GM19463 (cell line): ENCODE data around the gene GSK3A.

ENCODE experiments used
- ATAC-seq: cut with Tn5 transposase; IDR thresholded peaks from one replicate; pipeline ENCODE4 v1.9.1; 2021; ENCODE audit warnings: mild to moderate bottlenecking, moderate library complexity; ENCODE audit not compliant: unreplicated experiment

The GSK3A gene

GRCh38 chr19:42250666-42251531 lies 8.5 kb upstream of the GSK3A start:
- no peak for ATAC-seq

DNA sequence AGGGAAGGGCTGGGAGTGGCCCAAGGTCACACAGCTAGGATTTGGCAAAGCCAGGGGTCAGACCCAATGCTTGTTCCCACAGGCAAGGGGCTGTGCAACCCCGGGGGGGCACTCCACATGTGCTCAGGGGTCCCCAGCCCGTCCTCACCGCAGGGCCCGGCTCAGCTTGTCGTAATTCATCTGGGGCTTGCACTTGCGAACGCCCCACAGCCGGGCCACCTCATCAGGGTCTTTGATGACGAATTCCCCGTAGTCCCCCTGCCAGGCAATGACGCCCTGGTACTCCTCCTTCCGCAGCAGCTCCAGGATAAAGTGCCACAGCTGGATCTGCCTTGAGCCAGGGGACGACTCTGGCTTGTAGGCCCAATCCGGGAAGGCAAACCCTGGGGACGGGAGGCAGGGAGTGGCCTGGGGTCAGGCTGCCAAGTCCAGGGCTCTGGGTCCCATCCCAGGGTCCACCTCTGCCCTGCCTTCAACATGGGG lies 7.8 kb upstream of the GSK3A start:
- no peak for ATAC-seq

- ATAC-seq = no peak
These were observed 7.4 kb upstream of the GSK3A start for GRCh38 chr19:42249769-42250168.

- no peak for ATAC-seq
These were observed 6.8 kb upstream of the GSK3A start for GRCh38 chr19:42249149-42249750.

DNA sequence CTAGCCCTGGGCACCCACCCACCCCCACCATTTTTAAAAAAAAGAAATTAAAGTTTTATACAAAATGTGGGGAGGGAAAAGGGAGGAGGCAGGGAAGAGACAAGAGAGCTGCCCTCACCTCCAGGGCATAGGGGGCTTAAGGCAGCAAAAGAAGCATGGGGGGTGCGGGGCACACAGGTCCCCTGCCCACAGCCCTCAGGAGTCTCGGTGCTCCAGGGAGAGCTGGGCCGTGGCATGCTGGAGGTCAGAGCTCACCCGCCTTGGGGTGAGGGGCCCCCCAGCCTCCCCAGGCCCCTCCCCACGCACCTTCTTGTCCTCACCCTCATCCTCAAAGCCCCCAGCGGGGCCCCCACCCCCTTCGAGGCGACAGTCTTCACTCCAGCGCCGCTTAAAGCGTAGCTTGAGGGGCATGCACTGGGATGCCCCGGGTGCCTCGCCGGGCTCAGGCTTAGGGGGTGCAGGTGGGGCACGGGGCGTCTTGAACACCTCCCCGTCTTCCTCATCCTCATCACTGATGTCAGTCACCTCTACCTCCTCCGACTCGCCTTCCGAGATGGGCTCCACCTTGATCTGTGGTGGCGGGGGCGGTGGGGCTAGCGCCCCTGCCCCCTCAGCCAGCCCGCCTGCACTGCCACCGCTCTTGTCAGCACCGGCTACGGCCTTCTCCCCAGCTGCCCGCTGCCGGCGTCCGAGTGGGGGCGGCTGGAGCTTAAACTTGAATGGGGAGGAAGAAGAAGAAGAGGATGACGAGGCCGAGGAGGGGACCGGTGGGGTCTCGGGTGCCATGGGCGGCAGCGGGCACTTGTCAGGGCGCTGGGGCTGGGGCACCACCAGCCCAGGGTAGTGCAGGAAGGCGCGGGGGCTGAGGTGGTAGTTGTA lies 6.1 kb upstream of the GSK3A start:
- ATAC-seq = no peak

- no peak for ATAC-seq
These were observed 5.3 kb upstream of the GSK3A start for GRCh38 chr19:42247640-42248199.

DNA sequence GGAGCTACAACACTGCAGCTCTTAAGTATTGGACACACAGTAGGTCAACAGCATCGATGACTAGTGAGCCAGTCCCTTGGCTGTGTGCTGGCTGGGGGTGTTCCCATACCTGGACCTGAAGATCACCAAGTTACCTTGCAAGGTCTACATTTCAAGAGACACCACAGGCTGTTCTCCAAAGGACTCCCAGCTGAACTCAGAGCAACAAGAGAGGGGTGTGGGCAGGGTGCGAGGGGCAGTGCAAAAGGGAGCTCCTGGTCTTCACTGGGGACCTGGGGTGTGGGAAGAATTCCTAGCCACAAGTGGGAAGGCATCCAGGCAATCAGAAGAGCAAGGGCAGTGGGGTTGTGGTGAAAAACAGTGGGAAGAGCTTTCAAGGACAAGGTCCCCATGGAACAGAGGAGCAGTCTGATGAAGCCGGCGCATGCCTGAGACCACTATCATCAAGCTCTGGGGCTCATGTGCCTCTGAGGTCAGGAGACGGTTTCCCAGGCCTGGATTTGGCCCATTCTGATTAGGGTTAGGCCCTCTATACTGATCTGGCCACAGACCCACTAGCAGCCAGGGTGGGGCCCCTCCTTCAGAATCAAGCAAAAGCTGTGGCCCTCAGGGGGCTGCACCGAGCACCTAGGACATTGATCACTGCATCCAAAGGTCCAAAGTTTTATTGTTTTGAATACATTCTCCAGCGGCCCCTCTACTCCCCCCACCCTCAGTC lies 4.7 kb upstream of the GSK3A start:
- ATAC-seq = no peak

GRCh38 chr19:42246143-42246921 lies 3.9 kb upstream of the GSK3A start:
- ATAC-seq = no peak

DNA sequence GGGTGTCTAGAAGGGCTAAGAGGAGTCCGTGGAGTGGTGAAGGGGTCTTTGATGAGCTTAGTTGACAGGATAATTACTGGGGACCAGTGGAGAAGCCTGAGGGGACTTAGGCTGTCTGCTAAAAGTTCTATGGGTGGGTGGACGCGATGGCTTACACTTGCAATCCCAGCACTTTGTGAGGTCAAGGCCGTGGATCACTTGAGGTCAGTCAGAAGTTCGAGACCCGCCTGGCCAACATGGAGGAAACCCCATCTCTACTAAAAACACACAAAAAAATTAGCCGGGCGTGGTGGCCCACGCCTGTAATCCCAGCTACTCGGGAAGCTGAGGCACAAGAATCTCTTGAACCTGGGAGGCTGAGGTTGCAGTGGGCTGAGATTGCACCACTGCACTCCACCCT lies 2.8 kb upstream of the GSK3A start:
- no peak for ATAC-seq

DNA sequence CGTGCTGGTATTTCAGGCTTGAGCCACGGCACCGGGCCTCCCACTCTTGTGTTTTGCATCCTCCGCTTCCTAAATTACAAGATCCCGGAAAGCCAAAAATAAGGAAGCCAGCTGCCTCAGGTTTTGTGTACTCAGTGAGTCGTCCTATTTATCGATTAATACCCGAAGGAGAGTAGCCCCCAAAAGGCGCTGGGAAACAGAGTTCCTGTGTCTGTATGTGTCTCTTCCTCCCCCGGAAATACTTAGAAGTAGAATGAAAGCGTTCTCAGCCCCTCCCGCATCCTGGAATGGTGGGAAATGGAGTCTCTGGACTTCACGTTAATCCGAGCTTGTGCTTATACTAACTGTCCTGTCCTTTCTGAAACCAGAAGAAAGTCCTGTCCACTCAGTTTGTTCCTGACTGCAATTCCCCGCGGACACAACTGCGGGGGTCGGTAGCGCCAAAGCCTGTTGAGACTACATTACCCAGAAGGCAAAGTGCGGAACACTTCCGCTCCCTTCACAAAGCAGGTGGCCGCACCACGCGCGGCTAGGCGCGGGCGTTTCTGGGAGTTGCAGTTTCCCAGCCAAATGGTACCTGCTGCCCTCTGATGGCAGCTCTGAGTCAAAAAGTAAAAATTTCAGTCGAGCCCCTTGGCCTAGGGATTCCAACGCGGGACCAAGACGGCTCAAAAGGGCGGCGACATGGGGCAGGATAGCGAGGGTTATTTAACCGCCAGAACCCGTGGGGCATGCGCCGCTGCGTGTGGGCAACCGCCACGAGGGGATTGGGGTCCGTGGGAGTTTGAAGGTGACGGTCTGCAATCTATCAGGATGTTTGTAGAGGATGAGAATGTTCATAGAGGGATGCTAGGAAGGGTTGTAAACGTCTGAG lies 2.2 kb upstream of the GSK3A start:
- peak; percentile 34 for ATAC-seq

- no peak for ATAC-seq
These were observed 312 bp downstream of the GSK3A start for GRCh38 chr19:42242069-42242511.

DNA sequence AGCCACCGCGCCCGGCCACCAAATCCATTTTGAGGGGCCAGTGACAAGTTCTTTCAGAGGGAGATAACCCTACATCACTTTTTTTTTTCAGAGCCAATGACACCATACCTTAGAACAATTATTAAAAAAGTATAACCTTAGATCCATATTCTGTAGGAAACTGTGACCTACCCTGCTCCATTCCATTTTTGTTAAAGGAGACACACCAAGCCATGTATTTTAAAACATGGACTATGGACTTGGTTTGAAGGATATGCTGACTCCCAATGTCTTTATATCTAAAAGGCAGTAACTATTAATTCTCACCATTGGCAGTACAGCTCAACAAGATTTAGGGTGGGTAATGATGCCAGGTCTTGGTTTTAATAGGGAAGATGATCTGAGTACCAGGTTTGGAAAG lies 1.1 kb downstream of the GSK3A start:
- no peak for ATAC-seq

- ATAC-seq = no peak
These were observed 2.7 kb downstream of the GSK3A start for GRCh38 chr19:42239544-42240220.

DNA sequence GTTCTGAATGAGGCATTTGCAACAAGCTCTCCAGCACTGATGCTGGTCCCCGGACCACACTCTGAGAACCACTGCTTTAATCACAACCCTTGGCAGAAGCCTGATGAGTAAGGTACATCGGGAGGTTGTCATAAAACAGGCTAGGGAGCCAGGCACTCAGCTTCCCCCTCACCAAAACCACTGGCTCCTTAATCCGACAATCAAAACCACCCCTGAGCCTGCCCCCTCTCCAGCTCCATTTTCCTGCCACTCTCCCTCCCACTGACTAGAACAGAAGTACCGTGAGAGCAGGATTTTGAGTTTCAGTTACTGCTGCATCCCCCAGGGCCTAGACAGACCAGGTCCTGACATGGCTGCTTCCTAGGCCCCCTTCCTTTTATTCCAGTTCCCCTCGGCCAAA lies 7.2 kb downstream of the GSK3A start:
- no peak for ATAC-seq

- ATAC-seq = no peak
These were observed 8.0 kb downstream of the GSK3A start for GRCh38 chr19:42234364-42234763.

GRCh38 chr19:42233678-42234292 lies 8.6 kb downstream of the GSK3A start:
- no peak for ATAC-seq

DNA sequence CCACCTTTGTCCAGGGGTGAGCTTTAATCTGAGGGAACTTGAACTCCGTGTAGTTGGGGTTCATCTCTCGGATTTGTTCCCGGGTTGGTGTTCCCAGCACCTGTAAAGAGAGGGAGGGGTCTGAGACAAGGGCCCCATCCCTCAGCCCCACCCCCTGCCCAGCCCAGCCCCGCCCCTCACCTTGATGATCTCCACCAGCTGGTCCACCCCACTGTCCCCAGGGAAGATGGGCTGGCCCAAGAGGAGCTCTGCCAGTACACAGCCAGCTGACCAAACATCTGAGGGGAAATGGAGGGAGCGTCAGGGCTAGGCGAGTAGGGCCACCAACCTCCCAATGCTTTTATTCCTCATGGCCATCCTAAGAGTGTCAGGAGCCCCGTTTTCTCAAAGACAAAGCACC lies 9.3 kb downstream of the GSK3A start:
- no peak for ATAC-seq

GRCh38 chr19:42232435-42232834 lies 10.0 kb downstream of the GSK3A start:
- no peak for ATAC-seq
